ENCODE results near the gene USP17L15. TPM values are rescaled to one million over a fixed set of nuclear protein-coding genes. Genes with fewer than 3 reads are reported as not detected.

The USP17L15 gene, protein sequence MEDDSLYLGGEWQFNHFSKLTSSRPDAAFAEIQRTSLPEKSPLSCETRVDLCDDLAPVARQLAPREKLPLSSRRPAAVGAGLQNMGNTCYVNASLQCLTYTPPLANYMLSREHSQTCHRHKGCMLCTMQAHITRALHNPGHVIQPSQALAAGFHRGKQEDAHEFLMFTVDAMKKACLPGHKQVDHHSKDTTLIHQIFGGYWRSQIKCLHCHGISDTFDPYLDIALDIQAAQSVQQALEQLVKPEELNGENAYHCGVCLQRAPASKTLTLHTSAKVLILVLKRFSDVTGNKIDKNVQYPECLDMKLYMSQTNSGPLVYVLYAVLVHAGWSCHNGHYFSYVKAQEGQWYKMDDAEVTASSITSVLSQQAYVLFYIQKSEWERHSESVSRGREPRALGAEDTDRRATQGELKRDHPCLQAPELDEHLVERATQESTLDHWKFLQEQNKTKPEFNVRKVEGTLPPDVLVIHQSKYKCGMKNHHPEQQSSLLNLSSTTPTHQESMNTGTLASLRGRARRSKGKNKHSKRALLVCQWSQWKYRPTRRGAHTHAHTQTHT
- not detected in 2 replicates for total RNA-seq

DNA sequence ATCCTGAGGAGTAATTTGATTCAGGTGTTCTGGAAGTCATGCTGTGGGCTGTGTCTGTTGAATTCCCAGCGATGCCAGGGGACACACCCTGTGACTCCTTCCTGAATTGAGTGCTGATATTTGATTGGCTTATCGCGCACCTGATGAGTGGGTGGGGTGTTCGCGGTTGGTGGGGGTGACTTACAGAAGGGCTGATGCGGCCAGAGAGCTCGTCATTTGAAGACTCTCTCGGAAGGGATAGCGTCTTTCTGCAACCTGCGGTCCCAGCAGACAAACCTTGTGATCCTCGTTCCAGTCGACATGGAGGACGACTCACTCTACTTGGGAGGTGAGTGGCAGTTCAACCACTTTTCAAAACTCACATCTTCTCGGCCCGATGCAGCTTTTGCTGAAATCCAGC lies at the start of gene USP17L15:
USP17L15 (plus strand) TSS at position 301 of the 400 bp plus-strand sequence; CDS start at position 301, 0 bp downstream.

DNA sequence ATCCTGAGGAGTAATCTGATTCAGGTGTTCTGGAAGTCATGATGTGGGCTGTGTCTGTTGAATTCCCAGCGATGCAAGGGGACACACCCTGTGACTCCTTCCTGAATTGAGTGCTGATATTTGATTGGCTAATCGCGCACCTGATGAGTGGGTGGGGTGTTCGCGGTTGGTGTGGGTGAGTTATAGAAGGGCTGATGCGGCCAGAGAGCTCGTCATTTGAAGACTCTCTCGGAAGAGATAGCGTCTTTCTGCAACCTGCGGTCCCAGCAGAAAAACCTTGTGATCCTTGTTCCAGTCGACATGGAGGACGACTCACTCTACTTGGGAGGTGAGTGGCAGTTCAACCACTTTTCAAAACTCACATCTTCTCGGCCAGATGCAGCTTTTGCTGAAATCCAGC lies 23.8 kb upstream of the USP17L15 start, which contains the start of gene USP17L10:
USP17L10 (plus strand) TSS at position 301 of the 400 bp plus-strand sequence; CDS start at position 301, 0 bp downstream.

DNA sequence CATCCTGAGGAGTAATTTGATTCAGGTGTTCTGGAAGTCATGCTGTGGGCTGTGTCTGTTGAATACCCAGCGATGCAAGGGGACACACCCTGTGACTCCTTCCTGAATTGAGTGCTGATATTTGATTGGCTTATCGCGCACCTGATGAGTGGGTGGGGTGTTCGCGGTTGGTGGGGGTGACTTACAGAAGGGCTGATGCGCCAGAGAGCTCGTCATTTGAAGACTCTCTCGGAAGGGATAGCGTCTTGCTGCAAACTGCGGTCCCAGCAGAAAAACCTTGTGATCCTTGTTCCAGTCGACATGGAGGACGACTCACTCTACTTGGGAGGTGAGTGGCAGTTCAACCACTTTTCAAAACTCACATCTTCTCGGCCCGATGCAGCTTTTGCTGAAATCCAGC lies 19.1 kb upstream of the USP17L15 start, which contains the start of gene USP17L11:
USP17L11 (plus strand) TSS at position 301 of the 400 bp plus-strand sequence; CDS start at position 301, 0 bp downstream.

DNA sequence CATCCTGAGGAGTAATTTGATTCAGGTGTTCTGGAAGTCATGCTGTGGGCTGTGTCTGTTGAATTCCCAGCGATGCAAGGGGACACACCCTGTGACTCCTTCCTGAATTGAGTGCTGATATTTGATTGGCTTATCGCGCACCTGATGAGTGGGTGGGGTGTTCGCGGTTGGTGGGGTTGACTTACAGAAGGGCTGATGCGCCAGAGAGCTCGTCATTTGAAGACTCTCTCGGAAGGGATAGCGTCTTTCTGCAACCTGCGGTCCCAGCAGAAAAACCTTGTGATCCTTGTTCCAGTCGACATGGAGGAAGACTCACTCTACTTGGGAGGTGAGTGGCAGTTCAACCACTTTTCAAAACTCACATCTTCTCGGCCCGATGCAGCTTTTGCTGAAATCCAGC lies 14.3 kb upstream of the USP17L15 start, which contains the start of gene USP17L12:
USP17L12 (plus strand) TSS at position 301 of the 400 bp plus-strand sequence; CDS start at position 301, 0 bp downstream.

DNA sequence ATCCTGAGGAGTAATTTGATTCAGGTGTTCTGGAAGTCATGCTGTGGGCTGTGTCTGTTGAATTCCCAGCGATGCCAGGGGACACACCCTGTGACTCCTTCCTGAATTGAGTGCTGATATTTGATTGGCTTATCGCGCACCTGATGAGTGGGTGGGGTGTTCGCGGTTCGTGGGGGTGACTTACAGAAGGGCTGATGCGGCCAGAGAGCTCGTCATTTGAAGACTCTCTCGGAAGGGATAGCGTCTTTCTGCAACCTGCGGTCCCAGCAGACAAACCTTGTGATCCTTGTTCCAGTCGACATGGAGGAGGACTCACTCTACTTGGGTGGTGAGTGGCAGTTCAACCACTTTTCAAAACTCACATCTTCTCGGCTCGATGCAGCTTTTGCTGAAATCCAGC lies 9.6 kb upstream of the USP17L15 start, which contains the start of gene USP17L13:
USP17L13 (plus strand) TSS at position 301 of the 400 bp plus-strand sequence; CDS start at position 301, 0 bp downstream.

DNA sequence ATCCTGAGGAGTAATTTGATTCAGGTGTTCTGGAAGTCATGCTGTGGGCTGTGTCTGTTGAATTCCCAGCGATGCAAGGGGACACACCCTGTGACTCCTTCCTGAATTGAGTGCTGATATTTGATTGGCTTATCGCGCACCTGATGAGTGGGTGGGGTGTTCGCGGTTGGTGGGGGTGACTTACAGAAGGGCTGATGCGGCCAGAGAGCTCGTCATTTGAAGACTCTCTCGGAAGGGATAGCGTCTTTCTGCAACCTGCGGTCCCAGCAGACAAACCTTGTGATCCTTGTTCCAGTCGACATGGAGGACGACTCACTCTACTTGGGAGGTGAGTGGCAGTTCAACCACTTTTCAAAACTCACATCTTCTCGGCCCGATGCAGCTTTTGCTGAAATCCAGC lies 9.4 kb downstream of the USP17L15 start, which contains the start of gene USP17L17:
USP17L17 (plus strand) TSS at position 301 of the 400 bp plus-strand sequence; CDS start at position 301, 0 bp downstream.

DNA sequence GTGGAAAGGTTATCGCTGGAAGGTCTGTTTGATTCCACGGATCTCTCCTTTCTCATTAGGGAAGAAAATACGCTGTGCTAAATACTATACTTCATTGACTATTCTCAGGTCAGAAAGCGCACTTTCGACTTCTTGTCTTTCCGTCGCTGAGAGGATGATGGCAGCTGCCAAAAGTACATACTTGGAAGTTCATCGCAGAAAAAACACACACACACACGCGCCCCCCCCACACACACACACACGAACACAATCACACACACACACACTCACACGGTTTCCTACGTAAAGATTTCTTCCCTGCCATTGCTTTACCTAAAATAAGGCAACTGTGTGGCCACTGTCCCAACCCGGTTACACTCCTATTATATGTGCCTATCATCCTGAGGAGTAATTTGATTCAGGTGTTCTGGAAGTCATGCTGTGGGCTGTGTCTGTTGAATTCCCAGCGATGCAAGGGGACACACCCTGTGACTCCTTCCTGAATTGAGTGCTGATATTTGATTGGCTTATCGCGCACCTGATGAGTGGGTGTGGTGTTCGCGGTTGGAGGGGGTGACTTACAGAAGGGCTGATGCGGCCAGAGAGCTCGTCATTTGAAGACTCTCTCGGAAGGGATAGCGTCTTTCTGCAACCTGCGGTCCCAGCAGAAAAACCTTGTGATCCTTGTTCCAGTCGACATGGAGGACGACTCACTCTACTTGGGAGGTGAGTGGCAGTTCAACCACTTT lies 13.9 kb downstream of the USP17L15 start, which contains the start of gene USP17L18:
USP17L18 (plus strand) TSS at position 678 of the 728 bp plus-strand sequence; CDS start at position 678, 0 bp downstream.

DNA sequence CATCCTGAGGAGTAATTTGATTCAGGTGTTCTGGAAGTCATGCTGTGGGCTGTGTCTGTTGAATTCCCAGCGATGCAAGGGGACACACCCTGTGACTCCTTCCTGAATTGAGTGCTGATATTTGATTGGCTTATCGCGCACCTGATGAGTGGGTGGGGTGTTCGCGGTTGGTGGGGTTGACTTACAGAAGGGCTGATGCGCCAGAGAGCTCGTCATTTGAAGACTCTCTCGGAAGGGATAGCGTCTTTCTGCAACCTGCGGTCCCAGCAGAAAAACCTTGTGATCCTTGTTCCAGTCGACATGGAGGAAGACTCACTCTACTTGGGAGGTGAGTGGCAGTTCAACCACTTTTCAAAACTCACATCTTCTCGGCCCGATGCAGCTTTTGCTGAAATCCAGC lies 18.9 kb downstream of the USP17L15 start, which contains the start of gene USP17L19:
USP17L19 (plus strand) TSS at position 301 of the 400 bp plus-strand sequence; CDS start at position 301, 0 bp downstream.

DNA sequence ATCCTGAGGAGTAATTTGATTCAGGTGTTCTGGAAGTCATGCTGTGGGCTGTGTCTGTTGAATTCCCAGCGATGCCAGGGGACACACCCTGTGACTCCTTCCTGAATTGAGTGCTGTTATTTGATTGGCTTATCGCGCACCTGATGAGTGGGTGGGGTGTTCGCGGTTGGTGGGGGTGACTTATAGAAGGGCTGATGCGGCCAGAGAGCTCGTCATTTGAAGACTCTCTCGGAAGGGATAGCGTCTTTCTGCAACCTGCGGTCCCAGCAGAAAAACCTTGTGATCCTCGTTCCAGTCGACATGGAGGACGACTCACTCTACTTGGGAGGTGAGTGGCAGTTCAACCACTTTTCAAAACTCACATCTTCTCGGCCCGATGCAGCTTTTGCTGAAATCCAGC lies 23.6 kb downstream of the USP17L15 start, which contains the start of gene USP17L20:
USP17L20 (plus strand) TSS at position 301 of the 400 bp plus-strand sequence; CDS start at position 301, 0 bp downstream.

DNA sequence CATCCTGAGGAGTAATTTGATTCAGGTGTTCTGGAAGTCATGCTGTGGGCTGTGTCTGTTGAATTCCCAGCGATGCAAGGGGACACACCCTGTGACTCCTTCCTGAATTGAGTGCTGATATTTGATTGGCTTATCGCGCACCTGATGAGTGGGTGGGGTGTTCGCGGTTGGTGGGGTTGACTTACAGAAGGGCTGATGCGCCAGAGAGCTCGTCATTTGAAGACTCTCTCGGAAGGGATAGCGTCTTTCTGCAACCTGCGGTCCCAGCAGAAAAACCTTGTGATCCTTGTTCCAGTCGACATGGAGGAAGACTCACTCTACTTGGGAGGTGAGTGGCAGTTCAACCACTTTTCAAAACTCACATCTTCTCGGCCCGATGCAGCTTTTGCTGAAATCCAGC lies 28.4 kb downstream of the USP17L15 start, which contains the start of gene USP17L21:
USP17L21 (plus strand) TSS at position 301 of the 400 bp plus-strand sequence; CDS start at position 301, 0 bp downstream.

DNA sequence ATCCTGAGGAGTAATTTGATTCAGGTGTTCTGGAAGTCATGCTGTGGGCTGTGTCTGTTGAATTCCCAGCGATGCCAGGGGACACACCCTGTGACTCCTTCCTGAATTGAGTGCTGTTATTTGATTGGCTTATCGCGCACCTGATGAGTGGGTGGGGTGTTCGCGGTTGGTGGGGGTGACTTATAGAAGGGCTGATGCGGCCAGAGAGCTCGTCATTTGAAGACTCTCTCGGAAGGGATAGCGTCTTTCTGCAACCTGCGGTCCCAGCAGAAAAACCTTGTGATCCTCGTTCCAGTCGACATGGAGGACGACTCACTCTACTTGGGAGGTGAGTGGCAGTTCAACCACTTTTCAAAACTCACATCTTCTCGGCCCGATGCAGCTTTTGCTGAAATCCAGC lies 33.1 kb downstream of the USP17L15 start, which contains the start of gene USP17L22:
USP17L22 (plus strand) TSS at position 301 of the 400 bp plus-strand sequence; CDS start at position 301, 0 bp downstream.

Other genes starting within 250 kb of the USP17L15 start
- gene FAM90A26, start 64.0 kb upstream of the USP17L15 start, total RNA-seq: not detected in 2 replicates
- gene USP17L10, start 23.7 kb upstream of the USP17L15 start, total RNA-seq: not detected in 2 replicates
- gene USP17L11, start 19.0 kb upstream of the USP17L15 start, total RNA-seq: not detected in 2 replicates
- gene USP17L12, start 14.2 kb upstream of the USP17L15 start, total RNA-seq: not detected in 2 replicates
- gene USP17L13, start 9.5 kb upstream of the USP17L15 start, total RNA-seq: not detected in 2 replicates
- gene USP17L17, start 9.5 kb downstream of the USP17L15 start, total RNA-seq: not detected in 2 replicates
- not detected in 2 replicates for gene USP17L18, start 14.2 kb downstream of the USP17L15 start, total RNA-seq
- not detected in 2 replicates for gene USP17L19, start 19.0 kb downstream of the USP17L15 start, total RNA-seq
- not detected in 2 replicates for gene USP17L20, start 23.7 kb downstream of the USP17L15 start, total RNA-seq
- gene USP17L21, start 28.5 kb downstream of the USP17L15 start, total RNA-seq: not detected in 2 replicates
- not detected in 2 replicates for gene USP17L22, start 33.2 kb downstream of the USP17L15 start, total RNA-seq
- not detected in 2 replicates for gene USP17L24, start 90.8 kb downstream of the USP17L15 start, total RNA-seq
- not detected in 2 replicates for gene USP17L25, start 95.5 kb downstream of the USP17L15 start, total RNA-seq
- gene USP17L26, start 100.3 kb downstream of the USP17L15 start, total RNA-seq: not detected in 2 replicates
- gene USP17L5, start 105.0 kb downstream of the USP17L15 start, total RNA-seq: not detected in 2 replicates
- not detected in 2 replicates for gene USP17L27, start 109.8 kb downstream of the USP17L15 start, total RNA-seq
- gene USP17L28, start 114.5 kb downstream of the USP17L15 start, total RNA-seq: not detected in 2 replicates
- not detected in 2 replicates for gene USP17L29, start 119.3 kb downstream of the USP17L15 start, total RNA-seq
- not detected in 2 replicates for gene USP17L30, start 128.7 kb downstream of the USP17L15 start, total RNA-seq
- gene DEFB131A, start 210.0 kb downstream of the USP17L15 start, total RNA-seq: not detected in 2 replicates